ENCODE data around the gene CCDC93. TPM values are rescaled to one million over a fixed set of nuclear protein-coding genes. Genes with fewer than 3 reads are reported as not detected.

CCDC93 gene
- polyA plus RNA-seq, 1 donor from 2014 or later, result 98.4 TPM

- Histone ChIP-seq H3K27me3 (ENCODE audit: insufficient read depth, low read depth, low read length) (no peaks in the 10 kb centered on the region), H3K27ac (ENCODE audit: low read length) (no peak overlapping the region), H3F3A (ENCODE audit: insufficient read depth, low read length, poor library complexity, severe bottlenecking) (no peaks in the 10 kb centered on the region), H3K9me2 (ENCODE audit: insufficient read depth, low read length) (no peaks in the 10 kb centered on the region), H4K20me1 (ENCODE audit: insufficient read depth) (no peaks in the 10 kb centered on the region), H3K4me3 (ENCODE audit: low read length) (no peak overlapping the region), H3K79me2 (replicated peaks; ENCODE audit: insufficient read depth, low read length) (no peaks in the 10 kb centered on the region), H2AFZ (ENCODE audit: low read depth, low read length) (no peak overlapping the region), H3K36me3 (ENCODE audit: insufficient read depth, low read length) (peaks cover 12% of the 10 kb centered on the region), H3K9ac (ENCODE audit: low read length) (no peak overlapping the region), H3K9me3 (ENCODE audit: low read length) (no peaks in the 10 kb centered on the region), H3K4me2 (ENCODE audit: low read length) (no peak overlapping the region)
- TF ChIP-seq, protein P1, sequence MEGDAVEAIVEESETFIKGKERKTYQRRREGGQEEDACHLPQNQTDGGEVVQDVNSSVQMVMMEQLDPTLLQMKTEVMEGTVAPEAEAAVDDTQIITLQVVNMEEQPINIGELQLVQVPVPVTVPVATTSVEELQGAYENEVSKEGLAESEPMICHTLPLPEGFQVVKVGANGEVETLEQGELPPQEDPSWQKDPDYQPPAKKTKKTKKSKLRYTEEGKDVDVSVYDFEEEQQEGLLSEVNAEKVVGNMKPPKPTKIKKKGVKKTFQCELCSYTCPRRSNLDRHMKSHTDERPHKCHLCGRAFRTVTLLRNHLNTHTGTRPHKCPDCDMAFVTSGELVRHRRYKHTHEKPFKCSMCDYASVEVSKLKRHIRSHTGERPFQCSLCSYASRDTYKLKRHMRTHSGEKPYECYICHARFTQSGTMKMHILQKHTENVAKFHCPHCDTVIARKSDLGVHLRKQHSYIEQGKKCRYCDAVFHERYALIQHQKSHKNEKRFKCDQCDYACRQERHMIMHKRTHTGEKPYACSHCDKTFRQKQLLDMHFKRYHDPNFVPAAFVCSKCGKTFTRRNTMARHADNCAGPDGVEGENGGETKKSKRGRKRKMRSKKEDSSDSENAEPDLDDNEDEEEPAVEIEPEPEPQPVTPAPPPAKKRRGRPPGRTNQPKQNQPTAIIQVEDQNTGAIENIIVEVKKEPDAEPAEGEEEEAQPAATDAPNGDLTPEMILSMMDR (IDR thresholded peaks at IDR 0.05; ENCODE audit: poor library complexity, severe bottlenecking), result peak; percentile 14
- TF ChIP-seq MXI1 (conservative IDR thresholded peaks at IDR 0.05; ENCODE audit: poor library complexity, severe bottlenecking), result no peak
Measured at GRCh38 chr2:117956036-117956796, 57.7 kb downstream of the CCDC93 start.

DNA sequence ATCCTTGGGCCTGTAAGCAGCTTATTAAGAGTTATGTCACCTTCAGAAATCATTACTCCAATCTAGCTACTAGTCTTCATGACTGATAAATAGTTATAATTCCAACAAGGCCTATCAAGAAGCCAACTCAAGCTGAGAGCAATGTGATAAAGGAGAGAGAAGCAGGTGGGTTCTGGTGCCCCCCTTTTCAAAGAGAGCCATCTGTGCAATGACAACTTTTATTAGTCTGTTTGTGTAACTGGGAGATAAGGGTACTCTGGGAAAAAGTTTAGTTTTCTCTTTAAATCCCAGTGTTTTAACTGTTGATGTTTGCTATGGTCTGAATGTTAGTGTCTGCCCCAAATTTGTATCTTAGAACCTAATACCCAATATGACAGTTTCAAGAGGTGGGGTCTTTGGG is 60.6 kb downstream of the CCDC93 start:
- no peaks in the 10 kb centered on the region for H3K9me3 ChIP-seq (ENCODE audit: low read length)
- H4K20me1 ChIP-seq (ENCODE audit: insufficient read depth), result no peaks in the 10 kb centered on the region
- TF ChIP-seq, protein P1 (IDR thresholded peaks at IDR 0.05; ENCODE audit: poor library complexity, severe bottlenecking), result no peak
- TF ChIP-seq RAD21 (conservative IDR thresholded peaks at IDR 0.05), result no peak
- TF ChIP-seq SMC3 (conservative IDR thresholded peaks at IDR 0.05; ENCODE audit: poor library complexity), result no peak
- TF ChIP-seq MXI1 (conservative IDR thresholded peaks at IDR 0.05; ENCODE audit: poor library complexity, severe bottlenecking), result no peak
- TF ChIP-seq TAF1 (IDR thresholded peaks at IDR 0.05; ENCODE audit: low read depth), result no peak
- no peak for TF ChIP-seq POLR2AphosphoS5 (IDR thresholded peaks at IDR 0.05)
- no peak for TF ChIP-seq EP300 (conservative IDR thresholded peaks at IDR 0.05; ENCODE audit: poor library complexity, severe bottlenecking)
- TF ChIP-seq REST (IDR thresholded peaks at IDR 0.05; ENCODE audit: borderline replicate concordance), result no peak
- TF ChIP-seq EZH2 (IDR thresholded peaks at IDR 0.05; ENCODE audit: borderline replicate concordance, insufficient read depth, low read length, poor library complexity, severe bottlenecking), result no peak
- H2AFZ ChIP-seq (ENCODE audit: low read depth, low read length), result no peak overlapping the region
- no peaks in the 10 kb centered on the region for H3F3A ChIP-seq (ENCODE audit: insufficient read depth, low read length, poor library complexity, severe bottlenecking)
- H3K4me2 ChIP-seq (ENCODE audit: low read length), result no peak overlapping the region
- no peak overlapping the region for H3K4me3 ChIP-seq (ENCODE audit: low read length)
- H3K79me2 ChIP-seq (replicated peaks; ENCODE audit: insufficient read depth, low read length), result no peaks in the 10 kb centered on the region
- H3K9ac ChIP-seq (ENCODE audit: low read length), result no peak overlapping the region
- H3K27me3 ChIP-seq (ENCODE audit: insufficient read depth, low read depth, low read length), result no peaks in the 10 kb centered on the region
- peaks cover 14% of the 10 kb centered on the region for H3K36me3 ChIP-seq (ENCODE audit: insufficient read depth, low read length)
- no peaks in the 10 kb centered on the region for H3K9me2 ChIP-seq (ENCODE audit: insufficient read depth, low read length)
- H3K27ac ChIP-seq (ENCODE audit: low read length), result no peak overlapping the region

Data from neural cell (in vitro differentiated cells).